NCI-H1105 treated with DMSO at 0.1 percent for 48 hours (cell line): Measurements from ENCODE around the gene TBPL1.
"Not testable (repeated sequence)": the region's sequence is repeated elsewhere in the genome, so short reads cannot be mapped to it uniquely, and the experiment has no call there.

ENCODE experiments used
- DNase-seq: peaks from one replicate; lab custom pipeline; 2025; lab: John Stamatoyannopoulos, UW

The TBPL1 gene

GRCh38 chr6:133953634-133954415 is 801 bp downstream of the TBPL1 start:
- peak; percentile 37 for DNase-seq

GRCh38 chr6:133954657-133955576 is 1.9 kb downstream of the TBPL1 start:
- DNase-seq = no peak

- DNase-seq = no peak
These were observed 2.8 kb downstream of the TBPL1 start for GRCh38 chr6:133955582-133956415.

GRCh38 chr6:133956416-133957049 is 3.5 kb downstream of the TBPL1 start:
- peak; percentile 44 for DNase-seq

GRCh38 chr6:133957227-133957626 is 4.2 kb downstream of the TBPL1 start:
- no peak for DNase-seq

GRCh38 chr6:133957780-133958242 is 4.8 kb downstream of the TBPL1 start:
- no peak for DNase-seq

GRCh38 chr6:133958791-133959190 is 5.8 kb downstream of the TBPL1 start:
- DNase-seq = no peak

GRCh38 chr6:133959667-133960368 is 6.8 kb downstream of the TBPL1 start:
- no peak for DNase-seq

GRCh38 chr6:133961831-133962230 is 8.8 kb downstream of the TBPL1 start:
- no peak for DNase-seq

GRCh38 chr6:133964052-133964451 is 11.0 kb downstream of the TBPL1 start:
- DNase-seq = no peak

GRCh38 chr6:133964702-133965101 is 11.7 kb downstream of the TBPL1 start:
- no peak for DNase-seq

GRCh38 chr6:133965817-133966360 is 12.9 kb downstream of the TBPL1 start:
- DNase-seq = no peak

GRCh38 chr6:133966654-133967329 is 13.8 kb downstream of the TBPL1 start:
- no peak for DNase-seq

- no peak for DNase-seq
These were observed 14.3 kb downstream of the TBPL1 start for GRCh38 chr6:133967347-133967746.

- not testable (repeated sequence) for DNase-seq
These were observed 14.8 kb downstream of the TBPL1 start for GRCh38 chr6:133967835-133968234.

GRCh38 chr6:133969285-133969920 is 16.4 kb downstream of the TBPL1 start:
- no peak for DNase-seq

- no peak for DNase-seq
These were observed 16.9 kb downstream of the TBPL1 start for GRCh38 chr6:133969921-133970295.

GRCh38 chr6:133971861-133972260 is 18.8 kb downstream of the TBPL1 start:
- DNase-seq = no peak

GRCh38 chr6:133972388-133972787 is 19.4 kb downstream of the TBPL1 start:
- no peak for DNase-seq
